Measurements from ENCODE around the gene SLC4A1AP. TPM values are rescaled to one million over a fixed set of nuclear protein-coding genes. Genes with fewer than 3 reads are reported as not detected.

Gene SLC4A1AP
- polyA plus RNA-seq, 1 experiment = 8.8 TPM

- TF ChIP-seq CTCF (IDR thresholded peaks at IDR 0.05; ENCODE audit: insufficient read depth, low read depth, low read length) = no peak
- Histone ChIP-seq H3K36me3 (ENCODE audit: control insufficient read depth, insufficient read depth, low read length) (no peaks in the 10 kb centered on the region), H3K4me3 (ENCODE audit: low read depth, low read length) (no peak overlapping the region), H3K27me3 (ENCODE audit: control insufficient read depth, insufficient read depth, low read length) (no peaks in the 10 kb centered on the region)
- ChIA-PET CTCF (interaction anchor here (0.6 kb wide), 1 partner anchor 357 kb away, joined by 4 read pairs; no protein-coding TSS in a partner anchor), POLR2A (no interaction called here)
- no peak for DNase-seq (ENCODE audit: low read depth)
Measured at GRCh38 chr2:27741673-27742072, 78.0 kb downstream of the SLC4A1AP start.

- DNase-seq (ENCODE audit: low read depth) = no peak
- Histone ChIP-seq H3K4me3 (ENCODE audit: low read depth, low read length) (no peak overlapping the region), H3K36me3 (ENCODE audit: control insufficient read depth, insufficient read depth, low read length) (no peaks in the 10 kb centered on the region), H3K27me3 (ENCODE audit: control insufficient read depth, insufficient read depth, low read length) (no peaks in the 10 kb centered on the region)
- no peak for TF ChIP-seq CTCF (IDR thresholded peaks at IDR 0.05; ENCODE audit: insufficient read depth, low read depth, low read length)
- ChIA-PET CTCF (no interaction called here), POLR2A (no interaction called here)
Measured at GRCh38 chr2:27742571-27742970, 78.9 kb downstream of the SLC4A1AP start.

Small RNA genes within 50 kb of the gene (small RNA-seq; reads per million reads assigned to genes)
- not detected for gene RF00340 (ENCODE audit: insufficient read length, low read depth, low replicate concordance)

Other genes with a start within 250 kb of the SLC4A1AP start
- gene NRBP1, start 235.3 kb upstream of the SLC4A1AP start, polyA plus RNA-seq (2011; rRNA removed) = 234 and 270 TPM in 2 replicates
- gene KRTCAP3, start 221.5 kb upstream of the SLC4A1AP start, polyA plus RNA-seq (2011; rRNA removed) = 0.44 and 0.47 TPM in 2 replicates
- 19.0 and 20.3 TPM in 2 replicates for gene IFT172, start 174.1 kb upstream of the SLC4A1AP start, polyA plus RNA-seq (2011; rRNA removed)
- 6.9 and 8.9 TPM in 2 replicates for gene FNDC4, start 168.7 kb upstream of the SLC4A1AP start, polyA plus RNA-seq (2011; rRNA removed)
- 0.47 and 0.54 TPM in 2 replicates for gene GCKR, start 167.1 kb upstream of the SLC4A1AP start, polyA plus RNA-seq (2011; rRNA removed)
- gene ZNF512, start 80.8 kb upstream of the SLC4A1AP start, polyA plus RNA-seq (2011; rRNA removed) = 19.2 and 31.8 TPM in 2 replicates
- gene CCDC121, start 34.9 kb upstream of the SLC4A1AP start, polyA plus RNA-seq (2011; rRNA removed) = 0.58 and 0.86 TPM in 2 replicates
- 40.8 and 61.0 TPM in 2 replicates for gene GPN1, start 34.8 kb upstream of the SLC4A1AP start, polyA plus RNA-seq (2011; rRNA removed)
- 43.5 and 52.0 TPM in 2 replicates for gene SUPT7L, start 275 bp upstream of the SLC4A1AP start, polyA plus RNA-seq (2011; rRNA removed)
- 31.0 and 83.3 TPM in 2 replicates for gene MRPL33, start 107.8 kb downstream of the SLC4A1AP start, polyA plus RNA-seq (2011; rRNA removed)
- gene RBKS, start 226.5 kb downstream of the SLC4A1AP start, polyA plus RNA-seq (2011; rRNA removed) = 1.8 and 2.2 TPM in 2 replicates
- gene BABAM2, start 226.8 kb downstream of the SLC4A1AP start, polyA plus RNA-seq (2011; rRNA removed) = 32.6 and 47.4 TPM in 2 replicates

Measured in BJ (cell line).